GM18873 (cell line): Measurements from ENCODE around the gene DDR2.
A peak's percentile ranks its signal among the peaks of the same experiment; 100 is the strongest.
"Not testable (repeated sequence)": the region's sequence is repeated elsewhere in the genome, so short reads cannot be mapped to it uniquely, and the experiment has no call there.

ENCODE experiments used
- ATAC-seq: cut with Tn5 transposase; IDR thresholded peaks from one replicate; pipeline ENCODE4 v1.9.1; 2021; ENCODE audit warnings: mild to moderate bottlenecking, moderate library complexity, moderate number of reproducible peaks; ENCODE audit not compliant: unreplicated experiment, low FRiP score

DDR2 gene

DNA sequence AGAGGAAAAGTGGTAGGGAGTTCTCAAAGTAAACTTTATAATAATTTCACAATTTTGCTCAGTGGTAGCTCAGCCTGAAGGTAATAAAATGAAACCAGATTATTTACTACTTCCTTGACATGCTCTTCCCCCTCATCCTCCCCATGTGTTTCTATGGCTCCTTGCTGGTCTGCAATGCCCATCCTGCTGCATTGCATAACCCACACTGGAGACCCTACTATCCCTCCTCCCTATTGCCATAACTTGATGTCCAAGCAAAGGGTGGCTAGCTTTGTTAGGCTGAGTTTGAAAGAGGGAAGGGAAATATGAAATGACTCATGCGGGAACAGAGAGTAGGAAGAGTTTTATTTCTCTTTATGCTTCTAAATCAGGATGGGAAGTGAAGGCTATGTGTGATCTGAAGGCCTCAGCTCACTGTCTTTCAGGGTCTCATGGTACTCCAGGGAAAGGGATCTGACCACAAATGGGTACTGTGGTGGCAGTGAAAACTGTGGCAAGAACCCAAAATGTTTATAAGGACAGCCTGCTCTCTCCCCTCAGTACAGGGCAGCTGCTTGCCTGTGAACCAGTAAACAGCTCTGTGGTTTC lies 121.8 kb downstream of the DDR2 start:
- no peak for ATAC-seq

DNA sequence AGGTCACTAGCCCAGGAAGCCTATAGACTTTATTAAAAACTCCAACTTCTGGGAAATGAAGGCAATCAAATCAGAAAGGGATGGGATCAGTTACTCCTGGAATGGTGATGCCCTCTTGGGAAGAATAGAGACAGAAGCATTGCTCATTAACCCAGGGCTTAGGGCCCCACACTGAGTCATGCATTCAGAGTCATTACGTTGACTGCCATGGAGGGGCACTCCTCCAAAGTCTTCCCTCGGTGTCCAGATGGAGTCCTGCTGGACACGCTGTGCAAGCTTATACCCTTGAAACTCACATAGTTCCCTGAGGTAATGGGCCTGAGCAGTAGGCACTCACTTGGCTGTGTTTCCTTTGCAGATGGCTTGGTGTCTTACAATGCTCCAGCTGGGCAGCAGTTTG lies 123.0 kb downstream of the DDR2 start:
- ATAC-seq, result no peak

DNA sequence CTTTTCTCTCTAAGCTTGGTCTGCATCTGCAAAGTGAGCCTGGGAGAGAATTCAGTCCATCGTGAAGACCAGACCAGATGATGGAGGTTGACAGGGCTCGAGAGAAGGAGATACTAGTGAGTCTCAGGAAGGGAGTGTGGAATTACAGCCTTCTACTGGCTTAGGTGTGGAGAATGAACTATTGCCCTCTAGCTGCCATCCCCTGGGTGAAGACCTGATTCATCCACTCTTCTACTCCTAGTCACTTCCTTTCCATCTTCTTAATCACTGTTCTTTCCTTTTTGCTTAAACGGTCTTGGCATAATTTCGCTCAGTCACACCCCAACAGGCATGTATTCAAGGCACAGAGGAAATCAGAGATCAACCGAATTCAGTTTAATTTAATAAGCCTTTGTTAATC lies 124.3 kb downstream of the DDR2 start:
- no peak for ATAC-seq

DNA sequence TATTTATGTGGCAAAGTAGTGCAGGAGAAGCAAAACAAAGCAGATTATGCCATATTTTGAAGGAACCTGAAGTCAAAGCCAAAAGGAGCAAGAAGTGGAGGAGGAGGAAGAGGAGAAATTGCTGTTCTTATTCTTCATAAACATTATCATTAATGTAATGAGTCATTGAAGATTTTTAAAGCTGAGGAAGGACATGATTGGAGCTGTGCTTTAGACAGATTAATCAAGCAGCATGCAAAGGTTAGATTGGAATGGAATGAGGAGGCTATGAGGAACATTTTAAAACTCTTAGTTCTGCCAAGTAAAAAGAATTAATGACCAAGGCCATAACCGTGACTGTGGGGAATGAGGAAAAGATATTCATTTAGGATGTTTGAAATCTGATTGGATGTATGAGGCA lies 125.2 kb downstream of the DDR2 start:
- no peak for ATAC-seq

DNA sequence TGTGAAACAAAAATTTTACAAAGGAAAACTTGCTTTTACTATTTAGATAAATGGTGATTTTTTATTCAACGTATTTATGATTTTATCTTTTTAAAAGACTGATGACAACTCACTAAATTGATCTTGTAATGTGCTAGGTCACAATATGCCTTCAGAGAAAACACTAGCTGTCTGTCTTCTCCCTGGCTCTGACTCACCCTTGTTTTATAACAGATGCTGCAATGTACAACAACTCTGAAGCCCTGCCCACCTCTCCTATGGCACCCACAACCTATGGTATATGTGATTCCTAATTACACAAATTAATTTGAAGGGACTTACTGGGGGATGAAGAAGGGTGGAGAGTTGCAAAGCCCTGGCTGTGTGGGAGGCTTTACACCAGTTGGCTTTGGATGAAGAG lies 133.5 kb downstream of the DDR2 start:
- no peak for ATAC-seq

DNA sequence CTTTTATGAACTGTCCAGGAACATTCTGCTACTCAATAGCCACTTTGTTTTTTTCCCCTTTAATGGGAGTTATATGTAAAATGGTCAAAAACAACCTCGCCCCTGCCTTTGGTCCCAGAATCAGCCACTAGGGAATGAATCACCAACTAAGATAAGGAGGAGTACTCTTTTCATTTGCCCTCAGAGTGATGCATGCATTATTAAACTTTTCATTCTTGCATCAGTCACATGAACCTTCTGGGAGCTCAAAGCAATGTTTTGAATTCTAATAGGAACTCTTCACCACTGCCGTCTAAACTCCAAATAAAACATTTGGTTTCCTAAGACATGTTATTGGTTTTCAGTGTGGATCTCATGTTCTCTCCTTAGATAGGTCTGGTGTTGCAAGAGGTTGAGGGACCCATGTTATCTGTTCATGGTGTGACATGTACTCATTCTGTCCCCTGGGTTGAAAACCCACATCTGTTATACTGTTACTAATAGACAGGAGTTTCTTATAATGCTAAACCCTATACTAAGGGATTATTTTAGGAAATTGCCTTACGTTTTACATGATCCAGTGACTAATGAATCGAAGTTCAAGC lies 140.4 kb downstream of the DDR2 start:
- no peak for ATAC-seq

DNA sequence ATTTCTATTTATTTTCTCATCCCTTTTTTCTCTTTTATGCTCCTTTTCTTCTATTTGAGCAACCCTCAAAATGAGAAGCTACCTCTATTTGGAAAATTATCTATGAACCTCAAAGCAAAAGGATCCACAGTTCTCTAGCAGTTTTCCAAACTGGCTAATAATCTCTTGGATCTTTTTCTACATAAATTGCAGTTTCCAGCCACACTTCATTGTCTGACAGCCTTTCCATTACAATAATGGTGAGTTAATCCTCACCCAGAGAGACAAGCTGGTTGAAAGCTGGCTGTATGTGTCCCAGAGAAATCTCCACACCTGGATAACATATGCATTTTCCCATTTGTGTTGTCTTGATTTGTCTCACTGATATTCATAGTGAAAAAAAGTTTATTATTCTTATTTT lies 141.7 kb downstream of the DDR2 start:
- no peak for ATAC-seq

DNA sequence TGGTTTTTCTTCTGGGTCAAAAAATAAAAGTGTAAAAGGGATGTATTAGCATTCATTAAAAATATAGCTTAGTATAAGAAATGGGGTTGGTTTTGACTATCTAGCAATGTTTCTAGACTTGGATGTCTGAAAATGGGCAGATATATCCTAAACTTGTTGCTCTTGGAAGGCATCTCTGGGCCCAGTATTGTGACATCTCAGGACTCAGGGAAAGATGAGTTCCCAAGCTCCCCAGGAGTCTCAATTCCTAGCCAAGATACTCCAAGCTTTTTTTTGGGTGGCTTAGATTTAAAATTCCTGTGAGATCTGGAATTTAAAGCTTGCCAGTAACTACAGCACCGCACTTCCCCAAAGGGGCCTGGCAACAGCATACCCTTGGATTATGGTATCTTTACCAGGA lies 146.8 kb downstream of the DDR2 start:
- no peak for ATAC-seq

DNA sequence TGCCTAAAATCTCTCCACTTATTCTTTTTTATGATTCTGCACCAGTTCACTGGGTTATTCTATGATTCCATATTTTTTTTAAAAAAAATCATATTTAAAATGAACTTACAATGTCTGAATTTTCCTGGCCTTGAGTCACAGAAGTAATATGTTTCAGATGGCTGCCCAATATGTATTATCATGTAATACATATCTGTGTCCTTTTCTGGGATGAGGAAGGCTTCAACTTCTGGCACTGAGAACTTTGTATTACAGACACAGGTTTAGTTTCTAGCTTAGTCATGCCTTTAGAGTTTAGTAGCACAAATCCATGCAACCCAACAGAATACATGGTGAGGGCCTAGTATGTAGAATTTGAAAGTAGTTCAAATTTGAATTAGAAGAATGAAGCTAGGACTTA lies 150.4 kb downstream of the DDR2 start:
- no peak for ATAC-seq

DNA sequence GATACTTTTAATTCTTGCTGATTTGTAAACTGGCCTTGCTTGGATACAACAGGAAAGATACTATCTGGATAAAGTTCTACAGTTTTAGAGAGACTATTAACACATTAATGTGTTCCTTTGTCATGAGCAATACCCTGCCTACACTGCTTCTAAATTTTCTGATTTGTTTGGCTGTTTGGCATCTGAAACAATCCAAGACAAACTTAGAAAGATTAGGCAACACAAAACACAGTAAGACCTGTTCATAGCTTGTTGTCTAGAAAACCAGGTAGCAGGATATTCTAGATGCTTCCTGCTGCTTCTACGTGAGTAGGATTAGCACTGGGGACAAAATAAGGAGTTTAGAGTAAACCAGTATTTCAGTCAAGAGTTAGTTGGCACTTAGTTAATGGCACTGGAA lies 152.7 kb downstream of the DDR2 start:
- ATAC-seq, result not testable (repeated sequence)

DNA sequence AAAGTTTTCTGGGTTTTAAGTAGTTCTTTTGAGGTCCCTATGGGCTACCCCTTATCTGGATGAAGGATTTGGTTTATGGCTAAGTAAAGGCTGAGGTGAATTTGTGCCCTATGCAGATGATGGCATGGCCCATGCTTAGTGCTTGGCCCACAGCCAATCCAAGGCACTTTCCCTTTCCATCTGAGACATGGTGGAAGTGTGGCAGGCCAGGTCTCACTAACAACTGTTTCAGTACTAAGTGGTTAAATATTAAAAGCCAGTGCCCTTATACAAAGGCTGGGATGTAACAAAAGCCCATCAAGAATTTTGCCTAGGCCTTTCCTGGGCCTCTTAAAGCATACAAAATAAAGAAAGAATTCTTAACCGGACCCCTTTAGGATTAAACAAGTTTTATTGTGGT lies 156.5 kb downstream of the DDR2 start:
- not testable (repeated sequence) for ATAC-seq

DNA sequence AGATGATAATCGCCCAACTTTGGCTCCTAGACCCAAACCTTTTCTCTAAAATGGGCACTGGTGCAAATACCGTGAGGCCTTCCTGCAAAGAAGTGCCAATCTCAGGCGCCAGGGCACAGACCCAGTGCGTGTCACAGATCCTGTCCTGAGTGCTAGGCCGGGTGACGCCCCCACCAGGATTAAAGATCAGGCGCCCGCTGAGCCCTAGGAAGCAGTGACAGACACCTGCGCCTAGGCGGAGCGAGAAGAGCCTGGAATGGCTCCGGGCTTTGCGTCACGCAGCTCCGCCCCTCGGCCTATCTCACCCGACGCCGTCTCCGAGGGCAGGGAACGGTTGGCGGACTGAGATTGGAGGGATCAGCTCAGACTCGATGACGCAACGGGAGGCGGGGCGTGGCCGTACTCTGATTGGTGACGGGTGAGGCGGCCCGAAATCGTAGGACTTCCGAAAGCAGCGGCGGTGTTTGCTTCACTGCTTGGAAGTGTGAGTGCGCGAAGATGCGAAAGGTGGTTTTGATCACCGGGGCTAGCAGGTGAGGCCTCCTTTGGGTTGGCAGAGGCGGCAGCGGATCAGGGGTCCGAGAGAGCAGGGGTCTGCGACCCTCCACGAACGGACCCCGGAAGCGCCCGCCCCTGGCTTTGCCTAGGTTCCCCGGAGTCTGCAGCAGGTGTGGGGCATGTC lies 158.2 kb downstream of the DDR2 start, which contains the start of gene HSD17B7:
TSS of gene HSD17B7 (plus strand) at position 400 of the 682 bp plus-strand sequence. CDS start at position 499, 99 bp downstream.
- ATAC-seq, result peak; percentile 99

DNA sequence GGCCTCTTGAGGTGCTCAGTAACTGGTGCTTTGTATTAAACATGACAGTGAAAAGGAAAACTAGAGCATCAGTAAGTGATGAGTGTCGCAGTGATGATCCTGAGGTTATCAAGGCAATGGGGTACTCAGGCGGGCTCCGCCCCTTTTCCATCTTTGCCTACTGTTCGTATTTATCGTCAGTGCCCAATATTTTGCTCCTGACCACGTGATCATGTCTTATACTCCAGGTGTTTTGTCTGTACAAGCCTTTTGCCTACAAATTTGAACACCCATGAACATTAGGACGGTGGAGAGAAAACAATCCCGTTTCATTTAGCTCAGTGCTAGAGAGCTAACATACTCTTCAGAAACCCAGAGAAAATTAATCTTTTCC lies 158.7 kb downstream of the DDR2 start:
- not testable (repeated sequence) for ATAC-seq

DNA sequence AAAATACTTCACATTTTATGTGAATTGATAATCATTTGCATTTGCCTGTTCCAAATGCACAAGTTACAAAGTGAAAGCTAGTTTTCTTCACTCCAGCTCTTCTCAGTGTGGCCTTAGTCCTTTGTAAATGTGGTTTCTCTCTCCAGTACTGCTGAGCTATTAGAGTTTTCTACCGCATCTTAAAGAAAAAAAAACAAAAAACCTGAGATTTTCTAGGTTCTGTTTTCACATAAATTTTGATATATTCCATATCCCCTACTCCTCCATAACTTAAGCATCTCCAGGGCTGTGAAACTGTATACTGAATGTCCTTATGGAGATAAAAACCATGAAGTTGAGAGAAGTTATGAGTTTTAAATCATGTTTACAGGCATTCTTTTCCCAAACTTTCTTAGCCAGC lies 162.0 kb downstream of the DDR2 start:
- not testable (repeated sequence) for ATAC-seq

DNA sequence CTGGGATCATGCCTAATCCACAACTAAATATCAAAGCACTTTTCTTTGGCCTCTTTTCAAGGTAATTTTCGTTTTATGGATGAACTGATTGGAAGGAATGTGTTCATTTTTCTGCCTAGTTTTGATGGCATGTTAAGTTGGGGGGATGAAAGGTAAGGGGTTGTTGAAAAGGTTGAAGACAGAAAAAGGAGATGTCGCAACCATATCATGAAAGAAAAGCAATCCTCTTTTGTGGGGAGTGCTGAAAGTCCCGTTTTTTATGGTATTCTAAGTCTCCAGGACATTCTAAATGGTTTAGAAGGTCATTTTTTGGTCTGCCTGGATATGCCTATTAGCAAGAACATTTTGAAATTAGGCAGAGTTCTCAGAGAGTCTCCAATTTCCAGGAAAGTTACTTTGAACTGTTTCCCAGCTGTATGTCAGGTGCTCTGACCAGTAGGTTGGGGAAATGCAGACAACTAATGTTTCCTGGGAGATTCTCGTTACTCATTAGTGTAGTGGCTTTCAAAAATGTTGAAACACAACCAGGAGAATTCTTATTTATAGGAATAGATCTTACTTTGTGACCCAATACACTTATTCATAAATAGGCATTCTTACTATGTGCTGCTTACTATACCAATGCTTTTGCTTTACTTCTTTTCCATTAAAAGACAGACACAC lies 164.5 kb downstream of the DDR2 start:
- not testable (repeated sequence) for ATAC-seq

DNA sequence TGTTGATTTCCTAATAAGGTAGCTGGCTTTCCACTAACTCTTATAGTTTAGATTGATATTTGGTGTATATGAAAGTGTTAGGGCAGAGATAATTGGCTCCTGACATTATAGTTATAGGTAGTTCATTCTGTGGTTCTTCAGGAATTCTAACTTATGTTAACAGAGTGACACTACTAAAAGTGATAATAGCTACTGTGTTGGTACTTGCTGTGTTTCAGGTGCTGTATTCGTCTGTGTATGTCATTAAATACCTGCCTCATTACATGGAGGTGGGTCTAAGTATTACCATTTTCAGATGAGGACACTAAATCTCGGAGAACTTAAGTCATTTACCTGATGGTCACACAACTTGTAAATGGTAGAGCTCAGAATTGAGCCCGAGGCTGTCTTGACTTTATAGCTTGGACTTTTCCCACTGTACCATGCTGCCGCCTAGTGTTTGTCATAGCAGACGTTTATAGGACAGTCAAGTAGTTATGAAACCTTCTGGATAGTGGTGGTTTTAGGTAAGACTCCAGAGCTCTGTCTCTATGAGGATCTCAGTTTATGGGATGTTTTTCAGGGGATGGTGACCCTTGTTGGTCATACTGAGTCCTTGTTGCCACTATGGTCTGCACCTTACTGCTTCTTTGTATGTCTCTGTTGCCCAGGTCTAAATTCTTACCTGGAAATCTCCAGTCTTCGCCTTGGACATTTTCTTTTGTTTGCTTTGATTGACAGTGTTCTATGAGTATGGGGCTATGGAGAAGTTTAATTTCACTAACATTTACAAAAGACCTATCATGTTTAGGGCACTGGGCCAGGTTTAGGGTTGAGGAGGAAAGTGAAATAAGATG lies 167.9 kb downstream of the DDR2 start:
- ATAC-seq, result not testable (repeated sequence)

DNA sequence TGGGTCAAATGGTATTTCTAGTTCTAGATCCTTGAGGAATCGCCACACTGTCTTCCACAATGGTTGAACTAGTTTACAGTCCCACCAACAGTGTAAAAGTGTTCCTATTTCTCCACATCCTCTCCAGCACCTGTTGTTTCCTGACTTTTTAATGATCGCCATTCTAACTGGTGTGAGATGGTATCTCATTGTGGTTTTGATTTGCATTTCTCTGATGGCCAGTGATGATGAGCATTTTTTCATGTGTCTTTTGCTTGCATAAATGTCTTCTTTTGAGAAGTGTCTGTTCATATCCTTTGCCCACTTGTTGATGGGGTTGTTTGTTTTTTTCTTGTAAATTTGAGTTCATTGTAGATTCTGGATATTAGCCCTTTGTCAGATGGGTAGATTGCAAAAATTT lies 175.2 kb downstream of the DDR2 start:
- ATAC-seq, result not testable (repeated sequence)

DNA sequence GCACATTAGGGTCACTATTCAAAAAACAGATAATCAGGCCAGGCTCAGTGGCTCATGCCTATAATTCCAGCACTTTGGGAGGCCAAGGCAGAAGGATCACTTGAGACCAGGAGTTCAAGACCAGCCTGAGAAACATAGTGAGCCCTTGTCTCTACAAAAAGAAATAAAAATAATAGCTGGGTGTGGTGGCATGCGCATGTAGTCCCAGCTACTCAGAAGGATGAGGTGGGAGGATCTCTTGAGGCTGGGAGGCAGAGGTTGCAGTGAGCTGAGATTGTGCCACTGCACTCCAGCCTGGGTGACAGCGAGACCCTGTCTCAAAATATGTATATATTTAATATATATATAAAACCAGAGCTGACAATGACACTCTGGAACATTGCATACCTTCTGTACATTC lies 180.1 kb downstream of the DDR2 start:
- ATAC-seq, result not testable (repeated sequence)

DNA sequence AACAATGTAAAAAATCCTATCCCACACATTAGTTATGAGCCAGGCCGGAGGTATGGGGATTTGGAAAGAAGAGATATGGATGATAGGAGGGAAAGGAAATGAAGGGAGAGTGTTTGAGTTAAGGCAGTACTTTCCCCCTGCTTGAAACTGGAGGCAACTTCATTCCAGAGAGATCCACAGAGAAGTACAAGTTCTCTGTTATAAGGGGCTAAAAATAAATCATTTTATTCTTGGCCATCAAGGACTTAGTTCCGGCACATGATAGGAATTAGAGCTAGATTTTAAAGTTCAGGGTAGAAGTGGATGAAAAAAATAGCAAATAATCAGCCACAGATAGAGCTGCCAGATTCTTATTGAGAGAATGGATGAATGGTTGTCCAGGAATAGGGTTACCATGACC lies 185.9 kb downstream of the DDR2 start:
- ATAC-seq, result not testable (repeated sequence)

DNA sequence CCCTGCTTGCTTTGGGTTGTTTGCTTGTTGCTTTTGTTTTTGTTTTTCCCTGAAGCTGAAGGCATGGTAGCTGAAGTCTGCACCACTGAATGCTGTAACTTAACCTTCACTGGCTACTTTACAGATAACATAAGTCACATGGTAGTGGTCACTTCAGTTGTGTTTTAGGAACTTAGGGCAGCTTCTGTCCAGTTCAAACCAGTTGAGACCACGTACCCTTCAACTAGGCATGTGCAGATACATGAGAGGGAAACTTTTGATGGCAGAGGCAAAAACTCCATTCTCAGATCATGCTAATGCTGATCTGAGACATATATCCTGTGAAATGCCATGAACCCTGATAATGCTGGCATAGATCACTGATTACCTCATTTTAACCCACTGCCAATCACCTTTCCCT lies 186.4 kb downstream of the DDR2 start:
- not testable (repeated sequence) for ATAC-seq
